HG02973 (cell line): ENCODE results near the gene ATOH8.

Source experiments
- ATAC-seq: cut with Tn5 transposase; IDR thresholded peaks from one replicate; pipeline ENCODE4 v1.9.1; 2021; ENCODE audit warnings: moderate library complexity; ENCODE audit not compliant: unreplicated experiment

The ATOH8 gene

GRCh38 chr2:85769983-85770362, 16.2 kb downstream of the ATOH8 start:
- no peak for ATAC-seq

GRCh38 chr2:85770369-85770768, 16.6 kb downstream of the ATOH8 start:
- ATAC-seq, result no peak

GRCh38 chr2:85770786-85771409, 17.1 kb downstream of the ATOH8 start:
- ATAC-seq, result no peak

- ATAC-seq, result no peak
Measured at GRCh38 chr2:85771486-85771885, 17.7 kb downstream of the ATOH8 start.

GRCh38 chr2:85772019-85772745, 18.4 kb downstream of the ATOH8 start:
- ATAC-seq, result no peak

GRCh38 chr2:85772841-85773491, 19.2 kb downstream of the ATOH8 start:
- no peak for ATAC-seq

GRCh38 chr2:85773692-85774091, 19.9 kb downstream of the ATOH8 start:
- ATAC-seq, result no peak

GRCh38 chr2:85774126-85774978, 20.6 kb downstream of the ATOH8 start:
- no peak for ATAC-seq

GRCh38 chr2:85775406-85776381, 21.9 kb downstream of the ATOH8 start:
- ATAC-seq, result no peak

- ATAC-seq, result no peak
Measured at GRCh38 chr2:85776672-85777071, 22.9 kb downstream of the ATOH8 start.

- no peak for ATAC-seq
Measured at GRCh38 chr2:85777441-85777861, 23.7 kb downstream of the ATOH8 start.

- no peak for ATAC-seq
Measured at GRCh38 chr2:85778646-85779379, 25.0 kb downstream of the ATOH8 start.

GRCh38 chr2:85779641-85780315, 26.0 kb downstream of the ATOH8 start:
- ATAC-seq, result no peak

GRCh38 chr2:85780316-85781012, 26.7 kb downstream of the ATOH8 start:
- ATAC-seq, result no peak

GRCh38 chr2:85781013-85781332, 27.2 kb downstream of the ATOH8 start:
- no peak for ATAC-seq

GRCh38 chr2:85783796-85784195, 30.0 kb downstream of the ATOH8 start:
- no peak for ATAC-seq

GRCh38 chr2:85784474-85784986, 30.7 kb downstream of the ATOH8 start:
- ATAC-seq, result no peak
